Measurements from ENCODE around the gene JAKMIP1. TPM values are rescaled to one million over a fixed set of nuclear protein-coding genes. Genes with fewer than 3 reads are reported as not detected.

The JAKMIP1 gene
- total RNA-seq, 1 donor from 2014 or later = 0.76 TPM

Other genes with a start within 250 kb of the JAKMIP1 start
- gene C4orf50, start 182.1 kb downstream of the JAKMIP1 start, total RNA-seq = 0.09 TPM
- gene WFS1, start 69.3 kb upstream of the JAKMIP1 start, total RNA-seq = 39.2 TPM